Activated CD8-positive, alpha-beta memory T cell treated with anti-CD3 and anti-CD28 coated beads for 24 hours (primary cell): ENCODE results near the gene RPS8.
"Not testable (repeated sequence)": the region's sequence is repeated elsewhere in the genome, so short reads cannot be mapped to it uniquely, and the experiment has no call there.

Experiments
- DNase-seq: peaks from one replicate; pipeline ENCODE4 v3.0.0-alpha.2; 2020

Gene RPS8

DNA sequence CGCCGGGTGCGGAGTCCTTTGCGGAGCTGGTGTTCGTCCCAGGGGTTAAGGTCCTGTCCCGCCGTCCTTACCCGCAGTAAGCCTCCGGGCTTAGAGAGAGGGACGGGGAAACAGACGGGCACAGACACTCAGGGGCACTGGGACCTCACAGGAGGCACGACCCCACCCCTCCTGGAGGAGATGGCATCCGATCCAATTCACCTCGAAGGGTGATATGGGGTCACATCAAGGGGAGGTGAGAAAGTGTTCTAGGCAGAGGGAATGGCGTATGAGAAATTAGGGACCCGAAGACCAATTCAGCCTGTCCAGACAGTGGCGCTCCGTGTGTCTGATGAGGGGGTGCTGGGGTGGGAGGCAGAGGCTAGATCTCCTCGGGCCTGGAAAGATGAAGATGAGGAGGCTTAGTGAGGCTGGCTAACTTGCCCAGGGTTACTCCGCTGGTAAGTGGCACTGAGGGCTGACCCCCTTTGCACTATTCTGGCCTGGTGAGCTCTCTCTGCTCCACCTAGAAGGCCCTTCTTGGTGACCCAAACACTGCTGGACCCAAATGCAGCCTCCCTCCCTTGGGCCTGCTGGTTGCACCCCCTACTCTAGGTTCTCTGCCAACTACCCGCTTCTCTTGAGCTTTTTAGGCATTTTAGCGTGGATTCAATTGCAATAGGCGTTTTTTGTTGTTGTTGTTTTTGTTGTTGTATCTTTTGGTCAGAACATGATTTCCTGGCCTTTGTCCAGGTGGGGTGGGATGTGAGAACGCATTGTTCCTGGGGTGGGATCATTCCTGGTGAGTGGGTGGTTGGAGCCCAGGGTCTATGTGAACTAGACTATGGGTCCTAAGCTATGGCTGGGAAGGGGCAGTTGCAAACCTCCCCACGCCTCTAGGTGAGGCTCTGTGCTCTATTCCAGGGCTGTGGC is 45.2 kb downstream of the RPS8 start:
- no peak for DNase-seq

- no peak for DNase-seq
Observed at GRCh38 chr1:44821240-44821715, 45.9 kb downstream of the RPS8 start.

- DNase-seq = no peak
Observed at GRCh38 chr1:44822131-44822701, 46.9 kb downstream of the RPS8 start.

DNA sequence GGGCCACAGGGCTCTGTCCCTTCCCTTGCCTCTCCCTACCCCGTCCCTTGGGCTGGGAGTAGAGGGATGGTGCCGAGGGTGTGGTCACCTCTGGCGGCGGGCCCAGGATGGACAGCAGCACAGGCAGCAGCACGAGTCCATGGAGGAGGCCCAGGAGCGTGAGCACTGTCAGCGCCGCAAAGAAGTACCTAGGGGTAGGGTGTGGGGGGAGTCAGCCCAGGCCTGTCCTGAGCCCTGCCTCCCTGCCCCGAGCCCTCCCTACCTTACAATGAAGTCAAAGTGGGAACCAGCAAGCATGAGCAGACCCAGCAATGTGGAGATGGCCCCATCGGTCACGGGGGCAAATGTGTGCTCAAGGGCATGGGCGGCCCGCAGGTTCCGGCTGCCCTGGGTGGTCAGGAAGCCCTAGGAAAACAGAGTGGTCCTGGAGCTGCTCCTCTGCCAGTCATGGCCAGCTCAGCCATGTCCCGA is 47.7 kb downstream of the RPS8 start:
- DNase-seq = no peak

- DNase-seq = not testable (repeated sequence)
Observed at GRCh38 chr1:44824392-44824791, 49.1 kb downstream of the RPS8 start.

DNA sequence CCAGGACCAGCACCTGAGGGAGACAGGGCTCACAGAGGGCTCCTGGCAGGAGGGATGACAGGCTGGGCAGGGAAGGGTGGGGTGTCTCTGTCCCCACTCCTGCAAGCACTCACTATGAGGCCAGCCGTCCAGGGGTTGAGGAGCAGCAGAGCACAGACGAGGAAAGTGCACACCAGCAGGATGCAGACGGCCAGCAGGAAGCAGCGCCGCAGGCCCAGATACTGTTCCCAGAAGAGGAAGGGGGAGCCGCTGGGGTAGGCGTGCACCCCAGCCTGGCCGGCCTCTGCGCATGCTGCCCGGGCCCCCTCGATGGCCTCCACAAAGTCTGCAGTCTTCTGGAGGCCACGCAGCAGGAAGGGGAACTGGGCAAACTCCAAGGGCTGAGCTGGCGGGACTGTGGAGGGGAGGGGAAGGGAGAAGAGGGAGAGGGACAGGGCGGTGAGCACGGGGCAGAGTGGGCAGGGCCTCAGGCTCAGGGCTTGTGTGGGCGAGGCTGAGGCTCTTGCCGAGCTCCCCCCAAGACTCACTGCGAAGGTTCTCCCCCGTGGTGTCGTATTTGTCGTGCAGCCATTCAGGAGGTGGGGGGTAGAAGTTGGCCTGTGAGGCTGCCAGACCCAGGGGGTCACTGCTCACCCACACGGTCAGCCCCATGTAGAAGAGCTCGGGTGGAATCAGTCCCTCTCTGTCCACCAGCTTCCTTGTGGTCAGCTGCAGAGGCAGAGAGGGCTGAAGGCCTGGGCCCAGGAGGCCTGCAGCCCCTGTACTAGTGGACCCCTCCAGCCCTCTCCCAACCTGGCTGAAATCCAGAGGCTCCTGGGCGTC is 51.2 kb downstream of the RPS8 start:
- no peak for DNase-seq

DNA sequence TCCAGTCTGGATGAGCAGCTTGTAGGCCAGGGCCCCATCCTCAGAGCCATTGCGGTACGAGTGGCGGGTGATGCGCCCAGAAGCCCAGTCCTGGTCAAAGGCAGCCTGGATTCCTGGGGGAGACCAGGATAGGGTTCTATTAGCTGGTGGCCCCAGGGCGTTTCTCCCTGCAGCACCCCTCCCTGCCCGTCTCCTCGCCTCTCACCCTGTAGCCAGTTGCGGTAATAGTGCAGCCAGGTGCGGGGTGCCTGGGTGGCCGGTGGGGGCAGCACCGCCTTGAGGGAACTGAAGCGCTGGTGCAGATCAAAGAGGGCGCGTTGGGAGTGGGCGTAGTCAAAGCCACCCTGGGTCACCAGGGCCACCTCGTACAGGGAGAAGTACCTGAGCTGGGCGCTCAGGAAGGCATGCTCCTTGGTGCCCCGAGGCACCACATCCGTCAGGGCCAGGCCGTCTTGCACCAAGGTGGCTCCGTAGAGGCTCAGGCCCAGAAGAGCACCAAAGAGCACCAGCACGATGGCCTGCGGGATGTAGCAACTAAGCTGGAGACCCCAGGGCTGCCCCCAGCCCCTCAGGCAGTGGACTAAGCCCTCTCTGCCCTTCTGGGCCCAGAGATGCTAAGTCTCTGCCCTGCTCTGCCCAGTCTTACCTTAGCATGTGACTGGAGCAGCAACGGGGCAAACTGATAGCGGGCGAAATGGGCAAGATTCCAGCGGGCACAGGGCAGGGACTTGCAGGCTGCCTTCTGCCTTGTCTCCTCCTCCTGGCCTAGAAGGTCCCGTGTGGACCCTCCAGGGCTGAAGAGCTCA is 52.1 kb downstream of the RPS8 start:
- DNase-seq = no peak

DNA sequence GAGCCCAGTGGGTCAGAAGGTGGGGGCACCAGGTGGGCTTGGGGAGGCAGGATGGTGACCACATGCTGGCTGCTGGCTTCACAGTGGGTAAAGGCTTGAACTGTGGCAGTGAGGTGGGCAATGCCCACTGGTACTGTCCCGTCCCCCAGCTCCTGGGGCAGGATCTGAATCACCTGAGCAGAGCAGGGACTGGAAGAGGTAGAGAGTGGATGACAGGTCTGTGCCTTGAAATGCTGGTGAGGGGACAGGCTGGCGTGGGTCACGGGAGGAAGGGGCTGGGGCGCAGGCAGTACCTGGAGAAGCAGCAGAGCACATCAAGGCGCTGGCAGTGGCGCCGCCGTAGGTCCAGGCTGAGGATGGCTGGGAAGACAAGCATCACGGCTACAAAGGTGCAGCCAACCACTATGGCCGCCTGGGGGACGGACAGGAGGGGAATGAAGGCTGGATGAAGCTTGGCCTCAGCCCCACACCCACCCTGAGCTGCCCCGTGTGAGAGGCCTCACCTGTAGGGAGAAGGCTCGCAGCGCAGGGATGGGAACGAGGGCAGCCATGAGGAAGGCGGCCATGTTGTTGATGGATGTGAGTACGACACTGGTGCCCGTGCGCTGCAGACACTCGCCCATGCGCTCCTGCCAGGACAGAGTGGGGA is 52.8 kb downstream of the RPS8 start:
- DNase-seq = no peak
